Right lobe of liver (tissue), 6 donors: ENCODE data around the gene STX5. TPM values are rescaled to one million over a fixed set of nuclear protein-coding genes. Genes with fewer than 3 reads are reported as not detected.

Experiments used
- ATAC-seq, 4 donors: fragments of 200-7000 bp; cut with Tn5 transposase; one replicate each; pipeline ENCODE4 v1.9.1; 2020; ENCODE audit warnings: mild to moderate bottlenecking in 4 of 4, moderate library complexity in 4 of 4
- DNase-seq, 3 donors: peaks; one replicate each; pipeline ENCODE4 v3.0.0-alpha.2; 2020
- H3K27ac ChIP-seq, 3 donors: fragments of 200-600 bp; one replicate each; pipeline ENCODE4 v1.8.0; 2022
- H3K27me3 ChIP-seq, 2 donors: fragments of 200-600 bp; one replicate each; pipeline ENCODE4 v1.8.0; 2022
- H3K36me3 ChIP-seq, 4 donors: fragments of 200-600 bp; sonication (generic) in 1 of 4; one replicate each; pipeline versions ENCODE4 v1.5.1 to v1.8.0; 2017 to 2022; ENCODE audit warnings: control low read depth in 1 of 4
- H3K4me1 ChIP-seq, 4 donors: fragments of 200-600 bp; sonication (generic) in 1 of 4; one replicate each; pipeline versions ENCODE4 v1.5.1 to v1.8.0; 2017 to 2022; ENCODE audit warnings: control low read depth in 1 of 4
- H3K4me3 ChIP-seq, 3 donors: fragments of 200-600 bp; one replicate each; pipeline ENCODE4 v1.8.0; 2022
- H3K9me3 ChIP-seq, 4 donors: fragments of 200-600 bp; sonication (generic) in 1 of 4; one replicate each; pipeline versions ENCODE4 v1.5.1 to v1.8.0; 2017 to 2022; ENCODE audit warnings: control low read depth in 1 of 4
- CTCF ChIP-seq, 4 donors: fragments of 200-600 bp in 3 of 4; fragments of 450-650 bp in 1 of 4; IDR thresholded peaks; one replicate each; pipeline versions ENCODE4 v1.5.1 to v1.8.0; 2016 to 2022; ENCODE audit warnings: antibody characterized with exemption in 4 of 4, mild to moderate bottlenecking in 2 of 4
- POLR2A ChIP-seq: fragments of 450-650 bp; IDR thresholded peaks from one replicate; pipeline ENCODE4 v1.6.1; 2017; ENCODE audit warnings: antibody characterized with exemption, mild to moderate bottlenecking
- WGBS: methylation state at CpG from one replicate; pipeline ENCODE4 v1.1.6; 2018; ENCODE audit warnings: low coverage, low lambda C conversion rate; ENCODE audit not compliant: insufficient coverage; ENCODE audit errors: missing lambda C conversion rate; 5-methylcytosine and 5-hydroxymethylcytosine counted together
- intact Hi-C, 2 donors: fragments of 100-400 bp; cut with DNase I; formaldehyde crosslinking; loops; one replicate each; pipeline versions ENCODE4 v1.11.2 to v1.14.1; 2022
- total RNA-seq, 6 experiments: library from RNA; depleted of rRNA in 2 of 6; stranded (reverse); fragments of >200 nt in 2 of 6; fragmentation: NEBNext Ultra II Directional in 3 of 6; extraction: Animal tissue kit (Norgen Biotek cat#: 25700) in 3 of 6; gene quantifications; one replicate each; pipeline versions ENCODE4 v1.1.0 to v1.2.4, GENCODE V29; 2016 to 2023
- donor health status: DM: no; HTN: yes; CAD: no.
- donor health status: DM: no; HTN: no; CAD: no.
- donor health status: DM: no; HTN: no; CAD: no.
- donor health status: DM: no; HTN: yes; CAD: no.
- donor health status: DM: no; HTN: yes; CAD: no.

Gene STX5
- total RNA-seq, 6 experiments from 2014 or later: 22.1 to 27.8 (median 24.6) TPM

GRCh38 chr11:62852523-62853188 lies 20.8 kb upstream of the STX5 start:
- Histone ChIP-seq H3K27me3 (no peaks in the 10 kb centered on the region), H3K9me3 (no peaks in the 10 kb centered on the region), H3K4me3 (no peak overlapping the region), H3K4me1 (peaks cover 0 to 19% (median 5%) of the 10 kb centered on the region in 4 donors), H3K27ac (no peak overlapping the region), H3K36me3 (peaks cover 0 to 25% (median 15%) of the 10 kb centered on the region in 4 donors)
- DNase-seq (no peak), ATAC-seq (no peak)
- TF ChIP-seq CTCF (IDR thresholded peaks at IDR 0.05) (no peak), POLR2A (no peak)
- intact Hi-C loops: loop anchor here in 1 of 2 donors (10.0 kb wide), 1 partner anchor 68 kb away; the partner anchor contains the start of gene TMEM179B

DNA sequence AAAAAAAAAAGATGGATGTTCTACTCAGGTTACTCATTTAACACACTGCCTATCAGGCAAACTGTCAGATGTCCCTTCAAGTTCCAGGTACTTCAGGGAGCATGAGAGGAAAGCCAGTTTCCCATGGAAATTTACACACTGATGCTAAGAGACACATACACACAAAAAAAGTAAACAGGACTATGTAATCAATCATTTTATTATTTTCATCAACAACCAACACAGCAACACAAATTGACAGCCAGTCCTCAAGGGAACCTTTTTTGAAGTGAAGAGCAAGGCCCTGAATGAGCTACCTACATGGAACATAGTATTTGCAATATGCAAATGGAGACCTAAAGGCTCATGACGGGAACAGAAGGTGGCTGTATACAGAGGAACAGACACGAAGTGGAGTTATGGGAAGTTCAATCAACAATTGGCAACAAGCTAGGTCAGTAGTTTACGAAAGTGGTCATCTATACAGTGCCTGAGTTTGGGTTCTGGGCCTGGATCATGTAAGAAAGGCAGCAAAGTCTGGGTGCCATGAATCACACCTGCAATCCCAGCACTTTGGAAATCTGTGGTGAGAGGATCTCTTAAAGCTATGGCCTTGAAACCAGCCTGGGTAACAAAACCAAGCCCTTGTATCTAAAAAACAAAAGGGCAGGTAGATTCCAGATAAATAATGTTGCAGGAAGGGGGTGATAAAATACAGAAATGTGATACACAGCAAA lies 20.1 kb upstream of the STX5 start:
- 28% methylated on average over 3 of the region's 3 CpGs for WGBS
- Histone ChIP-seq H3K4me1 (peaks cover 0 to 19% (median 5%) of the 10 kb centered on the region in 4 donors), H3K9me3 (no peaks in the 10 kb centered on the region), H3K27me3 (no peaks in the 10 kb centered on the region), H3K27ac (no peak overlapping the region), H3K4me3 (no peak overlapping the region), H3K36me3 (peaks cover 0 to 25% (median 15%) of the 10 kb centered on the region in 4 donors)
- ATAC-seq: no peak
- no peak for TF ChIP-seq POLR2A
- TF ChIP-seq CTCF (IDR thresholded peaks at IDR 0.05): no peak
- DNase-seq: no peak
- intact Hi-C loops: loop anchor here in 1 of 2 donors (10.0 kb wide), 1 partner anchor 67 kb away; the partner anchor contains the start of gene TMEM179B

DNA sequence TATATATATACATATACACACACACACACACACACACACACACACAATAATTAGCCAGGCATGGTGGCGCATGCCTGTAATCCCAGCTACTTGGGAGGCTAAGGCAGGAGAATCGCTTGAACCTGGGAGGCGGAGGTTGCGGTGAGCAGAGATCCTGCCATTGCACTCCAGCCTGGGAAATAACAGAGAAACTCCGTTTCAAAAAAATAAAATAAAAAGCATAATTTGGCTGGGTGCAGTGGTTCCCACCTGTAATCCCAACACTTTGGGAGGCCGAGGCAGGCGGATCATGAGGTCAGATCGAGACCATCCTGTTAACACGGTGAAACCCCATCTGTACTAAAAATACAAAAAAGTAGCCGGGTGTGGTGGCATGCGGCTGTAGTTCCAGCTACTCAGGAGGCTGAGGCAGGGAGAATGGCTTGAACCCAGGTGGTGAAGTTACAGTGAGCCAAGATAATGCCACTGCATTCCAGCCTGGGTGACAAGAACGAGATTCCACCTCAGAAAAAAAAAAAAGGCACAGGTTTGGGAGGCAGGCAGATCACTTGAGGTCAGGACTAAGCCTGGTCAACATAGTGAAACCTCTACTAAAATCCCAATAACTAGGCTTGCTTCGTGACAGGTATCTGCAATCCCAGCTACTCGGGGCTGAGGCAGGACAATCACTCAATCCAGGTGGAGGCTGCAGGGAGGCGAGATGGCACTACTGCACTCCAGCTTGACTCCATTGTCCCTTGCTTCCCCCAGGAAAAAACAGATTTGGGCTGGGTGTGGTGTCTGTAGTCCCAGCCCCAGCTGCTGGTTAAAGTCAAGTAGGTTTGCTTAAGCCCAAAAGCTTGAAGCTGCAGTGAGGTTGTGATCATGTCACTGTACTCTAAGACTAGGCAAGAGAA lies 19.3 kb upstream of the STX5 start:
- peaks cover 0 to 25% (median 15%) of the 10 kb centered on the region in 4 donors for H3K36me3 ChIP-seq
- intact Hi-C loops: loop anchor here in 1 of 2 donors (10.0 kb wide), 1 partner anchor 66 kb away; the partner anchor contains the start of gene TMEM179B
- H3K4me1 ChIP-seq: peaks cover 0 to 19% (median 5%) of the 10 kb centered on the region in 4 donors
- ATAC-seq (no peak), DNase-seq (no peak)
- no peak overlapping the region for H3K4me3 ChIP-seq
- H3K9me3 ChIP-seq: no peaks in the 10 kb centered on the region
- TF ChIP-seq POLR2A (no peak), CTCF (IDR thresholded peaks at IDR 0.05) (no peak)
- no peak overlapping the region for H3K27ac ChIP-seq
- 65% methylated on average over 10 of the region's 15 CpGs for WGBS
- no peaks in the 10 kb centered on the region for H3K27me3 ChIP-seq

- TF ChIP-seq CTCF (IDR thresholded peaks at IDR 0.05) (no peak), POLR2A (no peak)
- Histone ChIP-seq H3K4me3 (no peak overlapping the region), H3K27me3 (no peaks in the 10 kb centered on the region), H3K36me3 (peaks cover 0 to 11% (median 6%) of the 10 kb centered on the region in 4 donors), H3K27ac (no peak overlapping the region), H3K9me3 (no peaks in the 10 kb centered on the region), H3K4me1 (no peaks in the 10 kb centered on the region)
- ATAC-seq: no peak
- no peak for DNase-seq
- intact Hi-C loops: no loop called here
- 100% methylated on average over 1 of the region's 1 CpG for WGBS
These were observed 16.0 kb upstream of the STX5 start for GRCh38 chr11:62847767-62848314.
